GM03348 (cell line): ENCODE data around the gene KDM4D.
"Not testable (repeated sequence)": the region's sequence is repeated elsewhere in the genome, so short reads cannot be mapped to it uniquely, and the experiment has no call there.

ENCODE experiments used
- DNase-seq: peaks from one replicate; pipeline ENCODE4 v3.0.0; 2012; ENCODE audit warnings: low spot score

Gene KDM4D

DNA sequence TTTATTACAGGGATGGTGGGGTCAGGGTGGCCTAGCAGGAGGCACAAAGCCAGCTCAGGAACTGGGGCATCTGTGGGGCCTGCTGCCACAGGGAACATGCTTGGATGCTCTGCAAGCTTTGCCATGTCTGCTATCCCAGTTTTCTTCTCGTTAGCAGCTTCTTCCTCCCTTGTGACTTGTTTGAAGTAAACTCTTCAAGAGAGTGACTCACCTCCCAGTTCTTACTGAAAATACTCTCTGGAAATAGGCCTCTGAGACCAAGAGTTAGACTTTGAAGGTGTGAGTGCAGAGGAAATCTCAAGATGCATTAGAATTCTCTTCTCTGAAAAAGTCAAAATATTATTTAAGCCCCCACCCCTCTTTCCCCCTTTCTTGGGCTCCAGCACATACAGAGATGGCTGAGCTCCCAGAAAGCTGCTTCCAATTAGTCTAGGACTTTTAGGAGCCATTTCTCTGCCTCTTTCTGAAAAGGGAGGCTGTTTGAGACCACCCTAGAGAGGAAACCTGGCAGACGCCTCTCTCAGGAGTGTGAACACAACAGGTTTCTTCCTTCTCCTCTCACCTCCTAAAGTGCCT is 15.3 kb upstream of the KDM4D start:
- peak; percentile 58 for DNase-seq

DNA sequence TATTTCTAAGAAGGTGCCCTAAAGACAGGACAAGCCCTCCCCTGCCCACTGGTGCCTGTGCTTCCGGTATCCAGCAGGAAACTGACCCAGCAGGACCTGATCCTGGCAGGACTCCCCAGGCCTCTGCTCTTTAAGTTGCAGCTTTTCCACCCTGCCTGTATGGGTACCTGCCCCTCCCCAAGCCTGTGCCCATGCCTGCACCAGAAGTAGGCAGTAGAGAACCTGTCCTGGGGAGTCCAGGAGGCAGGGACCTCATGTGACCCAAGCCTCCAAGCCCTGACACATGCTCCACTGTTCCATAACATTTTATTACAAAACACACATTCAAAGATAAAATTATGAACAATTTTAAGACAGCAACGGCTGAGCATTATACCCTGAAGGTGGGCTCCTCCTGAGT is 14.3 kb upstream of the KDM4D start:
- DNase-seq: no peak

DNA sequence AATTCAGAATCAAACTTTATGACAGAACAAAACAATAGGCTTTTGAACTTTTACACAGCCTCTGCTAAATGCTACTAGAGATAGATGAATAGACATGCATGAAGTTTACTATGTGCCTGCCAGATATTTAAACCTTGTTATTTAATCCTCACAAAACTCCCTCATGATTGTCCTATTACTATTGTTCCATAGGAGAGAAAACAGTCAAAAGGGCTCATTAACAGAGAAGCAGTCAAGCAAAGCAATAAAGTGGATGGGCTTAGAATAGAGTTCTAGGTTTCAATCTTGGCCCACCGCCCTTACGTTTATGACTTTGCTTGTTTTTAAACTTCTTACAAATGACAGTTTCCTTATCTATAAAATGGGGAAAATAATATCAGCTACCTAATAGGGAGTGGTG is 13.0 kb upstream of the KDM4D start:
- no peak for DNase-seq

DNA sequence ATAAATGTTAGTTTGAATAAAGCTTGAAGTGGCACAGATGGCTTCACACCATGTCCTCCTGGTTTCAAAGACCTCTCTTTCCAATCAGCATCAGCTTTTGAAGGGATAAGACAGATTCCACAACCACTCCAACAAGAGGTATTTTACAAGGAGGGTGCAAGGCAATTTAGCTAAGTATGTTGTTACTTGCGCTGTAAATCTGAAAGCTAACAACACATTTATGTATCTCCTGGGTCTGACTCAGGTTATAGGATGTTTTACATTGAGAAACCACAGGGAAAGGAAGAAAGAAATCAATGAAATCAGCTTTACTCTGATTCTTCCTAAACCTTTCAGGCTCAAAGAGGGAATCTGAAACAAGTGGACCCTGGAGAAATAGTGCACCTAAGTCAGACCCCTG is 12.3 kb upstream of the KDM4D start:
- no peak for DNase-seq

DNA sequence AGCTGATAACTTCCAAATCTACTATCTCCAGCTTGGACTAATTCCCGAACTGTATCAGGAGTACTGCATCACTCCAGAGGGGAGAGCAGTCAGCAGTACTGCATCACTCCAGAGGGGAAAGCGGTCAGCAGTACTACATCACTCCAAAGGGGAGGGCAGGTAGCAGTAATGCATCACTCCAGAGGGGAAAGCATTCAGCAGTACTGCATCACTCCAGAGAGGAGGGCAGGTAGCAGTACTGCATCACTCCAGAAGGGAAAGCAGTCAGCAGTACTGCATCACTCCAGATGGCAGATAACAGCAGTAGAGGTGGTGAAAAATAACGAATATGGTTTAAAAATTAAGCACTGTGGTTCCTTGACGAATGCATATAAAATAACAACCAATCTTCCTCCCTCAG is 8.6 kb upstream of the KDM4D start:
- DNase-seq: no peak

DNA sequence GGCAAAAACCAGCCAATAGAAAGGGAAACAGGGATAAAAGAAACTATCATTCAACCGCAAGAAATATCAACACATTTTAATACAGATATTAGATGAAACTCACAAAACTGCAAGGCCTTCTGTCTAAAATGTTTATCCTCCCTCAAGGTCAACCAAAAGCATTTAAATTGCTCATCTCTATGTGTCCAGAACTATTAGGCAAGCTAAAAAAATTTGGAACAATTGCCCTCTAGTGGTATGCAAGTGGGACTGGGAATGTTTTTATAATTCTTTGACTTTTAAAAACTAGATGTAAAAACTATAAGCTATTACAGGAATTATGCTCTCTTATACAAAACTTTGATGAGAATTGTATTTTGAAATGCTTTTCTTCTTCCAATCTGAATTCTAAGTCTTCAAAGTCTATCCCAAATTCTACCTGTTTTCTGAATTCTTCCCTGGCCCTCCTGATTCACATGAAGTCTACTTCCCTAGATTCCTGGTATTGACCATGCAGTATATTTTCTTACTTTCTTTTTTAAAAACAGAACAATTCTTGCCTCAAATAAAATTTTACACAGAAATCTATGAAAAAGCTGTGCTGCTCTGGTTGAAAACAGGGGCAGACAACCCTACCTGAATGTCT is 5.1 kb upstream of the KDM4D start:
- peak; percentile 66 for DNase-seq

DNA sequence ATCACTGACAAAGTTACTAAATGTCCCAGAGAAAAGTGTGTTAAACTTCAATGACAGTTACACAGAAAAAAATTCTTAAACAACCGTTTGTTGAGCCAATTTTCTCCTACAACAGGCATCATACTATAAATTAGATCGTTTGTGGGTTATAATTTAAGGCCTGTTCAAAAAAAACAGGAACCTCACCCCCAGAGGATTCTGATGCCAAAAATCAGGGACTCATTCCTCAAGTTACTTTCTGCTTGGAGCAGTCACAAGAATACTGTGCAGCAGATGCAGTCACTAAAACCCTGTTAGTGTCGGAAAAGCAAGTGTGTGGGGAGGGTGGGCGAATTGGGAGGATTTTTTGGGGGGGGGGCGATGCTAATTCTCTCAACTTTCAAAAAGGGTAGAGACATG is 810 bp upstream of the KDM4D start:
- DNase-seq: no peak

DNA sequence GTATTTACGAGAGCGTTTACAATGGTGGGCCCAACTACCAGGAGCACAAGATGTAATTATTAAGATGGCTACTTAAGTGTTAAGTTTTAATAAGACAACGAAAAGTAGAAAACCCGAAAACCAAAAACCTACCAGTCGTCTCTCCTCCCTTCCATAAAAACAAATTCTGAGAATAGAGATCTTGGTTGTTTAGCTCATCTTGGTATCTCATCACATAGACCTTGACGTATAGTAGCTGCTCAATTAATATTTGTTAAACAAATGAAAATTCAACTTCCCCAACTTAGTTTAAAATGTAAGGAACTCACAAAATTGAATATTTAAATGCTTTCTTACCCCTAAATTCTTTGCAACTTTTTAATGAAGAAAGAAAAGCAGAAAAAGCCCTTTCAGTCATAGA is 669 bp downstream of the KDM4D start:
- DNase-seq: no peak

DNA sequence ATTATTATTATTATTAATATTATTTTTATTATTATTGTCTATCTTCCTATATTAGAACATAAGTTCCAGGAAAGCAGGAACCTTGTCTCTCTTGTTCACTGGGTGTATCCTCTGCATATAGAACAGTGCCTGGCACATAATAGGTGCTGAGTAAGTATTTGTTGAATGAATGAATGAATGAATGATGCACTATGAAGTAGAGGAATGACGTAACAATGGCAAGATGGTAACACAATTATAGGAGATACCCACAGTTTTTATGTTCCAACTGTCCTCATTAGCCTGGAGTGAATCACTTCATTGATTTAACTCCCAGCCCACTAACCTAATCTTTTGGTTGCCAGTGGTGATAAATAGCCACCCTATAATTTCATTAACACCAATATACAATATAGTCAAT is 2.1 kb downstream of the KDM4D start:
- DNase-seq: no peak

DNA sequence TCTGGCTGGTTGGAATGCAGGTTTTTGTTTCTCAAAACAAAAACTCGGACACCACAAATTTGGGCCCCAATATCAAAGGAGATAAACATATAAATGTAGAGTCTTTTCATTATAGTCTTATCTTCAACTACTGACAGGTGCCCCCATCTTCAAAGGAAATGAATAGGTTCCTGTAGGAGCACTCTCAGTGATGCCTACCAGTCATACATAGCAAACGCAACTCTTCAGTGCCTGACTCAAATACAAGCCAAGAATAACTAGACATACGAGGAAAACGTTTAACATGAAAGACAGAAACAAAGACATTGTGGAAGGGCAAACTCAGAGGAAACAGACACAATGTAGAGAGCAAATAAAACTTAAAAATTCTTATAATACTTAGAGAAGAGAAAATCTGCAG is 13.9 kb downstream of the KDM4D start:
- no peak for DNase-seq

DNA sequence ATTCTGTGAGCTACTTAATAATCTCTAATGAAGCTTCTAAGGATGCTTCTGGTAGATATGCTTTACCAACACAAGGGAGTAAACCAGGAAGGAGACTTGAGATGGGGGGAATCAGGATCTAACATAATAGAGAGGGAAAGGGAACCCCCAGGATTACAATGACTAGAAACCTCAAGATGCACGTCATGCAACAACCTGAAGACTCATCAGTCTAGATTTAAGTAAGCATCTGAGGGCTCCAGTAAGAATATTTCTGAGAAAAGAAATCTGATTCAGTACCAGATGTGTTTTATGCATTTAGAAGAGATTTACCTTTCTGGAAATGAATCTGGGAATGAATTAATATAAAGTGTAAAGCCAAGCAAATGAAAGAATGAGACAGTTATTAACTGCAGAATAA is 15.2 kb downstream of the KDM4D start:
- DNase-seq: no peak

DNA sequence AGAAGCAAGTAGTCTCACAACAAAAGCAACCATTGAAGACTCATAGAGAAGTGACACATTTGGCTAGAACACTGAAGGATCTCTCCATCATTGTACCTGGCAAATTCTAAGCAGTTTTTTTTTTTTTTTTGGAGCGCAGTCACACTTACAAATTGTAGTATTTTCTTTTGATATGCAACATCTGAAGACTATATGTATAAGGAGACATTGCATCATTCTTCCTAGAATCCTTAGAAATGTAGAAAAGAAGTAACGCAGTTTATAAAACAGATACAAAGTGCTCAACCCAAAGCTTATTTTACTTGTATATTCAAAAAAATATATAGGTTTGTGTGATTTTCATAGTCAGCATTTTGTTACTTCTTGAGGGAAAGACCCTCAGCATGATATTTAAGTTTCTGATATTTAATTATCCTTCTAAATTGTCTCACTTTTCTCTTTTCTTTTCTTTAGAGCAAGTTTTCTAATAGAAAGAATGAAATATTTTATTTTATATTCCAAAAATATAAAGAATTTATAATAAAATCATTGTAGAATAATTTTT is 20.0 kb downstream of the KDM4D start:
- DNase-seq: no peak

DNA sequence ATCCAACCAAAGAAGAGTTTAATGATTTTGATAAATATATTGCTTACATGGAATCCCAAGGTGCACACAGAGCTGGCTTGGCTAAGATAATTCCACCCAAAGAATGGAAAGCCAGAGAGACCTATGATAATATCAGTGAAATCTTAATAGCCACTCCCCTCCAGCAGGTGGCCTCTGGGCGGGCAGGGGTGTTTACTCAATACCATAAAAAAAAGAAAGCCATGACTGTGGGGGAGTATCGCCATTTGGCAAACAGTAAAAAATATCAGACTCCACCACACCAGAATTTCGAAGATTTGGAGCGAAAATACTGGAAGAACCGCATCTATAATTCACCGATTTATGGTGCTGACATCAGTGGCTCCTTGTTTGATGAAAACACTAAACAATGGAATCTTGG is 23.9 kb downstream of the KDM4D start:
- DNase-seq: no peak

DNA sequence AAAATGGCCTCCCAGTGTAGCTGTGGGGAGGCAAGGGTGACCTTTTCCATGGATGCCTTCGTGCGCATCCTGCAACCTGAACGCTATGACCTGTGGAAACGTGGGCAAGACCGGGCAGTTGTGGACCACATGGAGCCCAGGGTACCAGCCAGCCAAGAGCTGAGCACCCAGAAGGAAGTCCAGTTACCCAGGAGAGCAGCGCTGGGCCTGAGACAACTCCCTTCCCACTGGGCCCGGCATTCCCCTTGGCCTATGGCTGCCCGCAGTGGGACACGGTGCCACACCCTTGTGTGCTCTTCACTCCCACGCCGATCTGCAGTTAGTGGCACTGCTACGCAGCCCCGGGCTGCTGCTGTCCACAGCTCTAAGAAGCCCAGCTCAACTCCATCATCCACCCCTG is 24.8 kb downstream of the KDM4D start:
- DNase-seq: no peak

DNA sequence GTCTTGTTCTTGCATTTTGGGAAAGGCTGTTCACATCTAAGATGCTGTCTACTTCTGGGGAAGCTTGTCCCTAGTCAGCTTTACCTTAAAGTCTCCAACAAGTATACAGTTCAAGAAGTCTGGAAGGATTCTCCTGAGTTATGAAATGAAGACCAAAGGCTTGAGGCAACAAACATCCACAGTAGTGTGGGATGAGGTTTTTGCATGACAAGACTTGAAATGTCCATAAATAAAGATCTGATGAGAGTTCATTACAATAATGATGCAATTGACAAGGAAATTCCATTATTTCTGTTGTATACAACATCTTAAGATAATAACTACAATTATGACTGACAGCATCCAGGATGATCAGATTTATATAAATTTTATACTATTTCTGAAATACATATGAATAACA is 30.2 kb downstream of the KDM4D start:
- no peak for DNase-seq

DNA sequence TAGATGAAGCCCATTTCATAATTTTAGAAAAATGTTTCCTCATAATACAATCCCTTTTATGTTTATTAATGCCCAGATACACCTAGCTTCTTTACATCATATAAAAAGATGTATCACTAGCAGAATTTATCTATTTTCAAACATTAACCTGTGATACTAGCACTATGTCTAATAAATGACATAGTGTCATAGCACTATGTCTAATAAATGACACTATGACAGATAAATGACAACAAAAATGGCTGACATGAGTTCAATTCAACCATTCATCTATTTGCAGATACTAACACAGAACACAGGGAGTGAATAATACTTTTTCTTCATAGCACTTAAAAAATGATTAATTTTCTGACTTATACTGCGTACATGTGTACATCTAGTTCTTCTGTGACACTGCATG is 32.1 kb downstream of the KDM4D start:
- DNase-seq: no peak

DNA sequence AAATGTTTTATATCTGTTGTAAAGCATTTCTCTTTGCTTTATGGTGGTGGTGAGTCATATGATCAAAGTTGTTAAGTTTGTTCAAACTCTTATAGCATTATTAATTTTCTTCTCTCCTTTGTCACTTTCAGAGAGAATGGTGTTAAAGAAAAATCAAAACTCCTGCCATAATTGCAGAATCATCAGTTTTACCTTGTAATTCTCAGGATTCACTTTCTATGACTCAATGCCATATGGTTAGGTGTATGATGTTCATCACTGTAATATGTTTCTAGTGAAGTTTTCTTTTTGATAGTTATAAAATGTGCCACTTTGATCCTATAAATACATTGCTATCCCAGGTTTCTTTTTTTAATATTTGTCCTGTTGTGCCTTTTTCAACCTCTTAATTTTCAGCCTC is 37.9 kb downstream of the KDM4D start:
- no peak for DNase-seq

DNA sequence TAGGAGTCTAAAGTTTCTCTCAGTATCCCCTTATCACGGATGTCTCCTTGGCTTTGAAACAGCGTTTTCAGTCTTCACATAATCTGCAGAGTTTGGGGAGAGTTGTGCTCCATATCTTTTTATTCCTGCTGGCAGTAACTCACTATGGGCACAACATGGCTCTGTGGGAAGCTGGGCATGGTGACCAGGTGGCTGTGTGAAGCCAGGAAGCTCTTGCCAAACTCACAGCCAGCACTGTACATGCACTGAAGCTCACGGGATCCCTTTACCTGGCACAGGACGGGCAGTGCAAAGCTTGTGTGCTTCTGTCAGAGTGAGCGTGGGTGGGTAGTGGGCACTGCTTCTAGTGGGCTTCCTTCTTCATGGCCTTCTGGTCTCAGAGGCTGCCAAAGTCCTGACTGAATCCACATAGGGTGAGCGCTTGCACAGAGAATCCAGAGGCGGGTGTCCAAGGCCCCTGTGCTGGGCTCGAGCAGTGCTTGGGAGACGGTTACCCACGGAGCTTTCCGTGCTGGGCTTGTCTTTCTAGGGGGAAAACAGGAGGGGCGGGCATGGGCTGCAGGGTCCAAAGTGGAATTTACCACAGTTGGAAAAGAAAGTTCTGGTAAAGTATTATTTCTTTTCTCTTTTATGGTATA is 40.8 kb downstream of the KDM4D start:
- DNase-seq: no peak

DNA sequence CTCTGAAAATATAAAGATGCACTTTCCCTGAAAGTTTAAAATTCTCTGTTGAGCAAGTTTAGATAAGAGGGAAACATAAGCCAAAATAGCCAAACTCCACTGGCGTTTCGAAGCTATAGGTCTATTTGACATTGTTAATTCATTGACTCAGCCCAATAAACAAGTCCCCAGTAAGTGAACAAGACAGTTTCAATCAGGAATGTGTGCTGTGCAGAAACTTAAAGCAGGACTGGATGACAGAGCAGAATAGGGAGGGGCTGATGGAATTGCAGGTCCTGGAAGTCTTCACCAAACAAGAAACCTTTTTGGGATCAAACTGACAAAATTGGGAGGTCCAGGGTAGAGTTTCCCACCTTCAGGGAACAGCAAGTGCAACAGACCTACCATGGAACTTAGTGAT is 42.6 kb downstream of the KDM4D start:
- no peak for DNase-seq

DNA sequence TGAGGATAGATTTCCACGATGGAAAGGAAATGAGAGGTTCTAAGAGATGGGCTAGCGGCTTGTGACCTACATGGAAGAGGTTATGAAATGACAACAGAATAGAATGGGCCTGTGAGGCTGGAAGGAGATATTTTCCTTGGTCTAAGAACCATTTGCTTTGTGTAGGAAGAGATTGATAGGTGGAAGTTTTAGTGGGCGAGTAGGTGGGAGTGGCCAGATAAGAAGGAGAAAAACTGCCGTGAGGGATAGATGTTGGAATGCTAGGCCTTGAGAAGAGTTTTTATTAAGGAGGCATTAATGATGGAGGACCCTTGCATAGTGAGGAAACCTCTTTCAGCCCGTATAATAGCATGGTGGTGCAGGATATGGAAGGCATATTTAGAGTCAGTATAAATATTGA is 48.0 kb downstream of the KDM4D start:
- DNase-seq: not testable (repeated sequence)

DNA sequence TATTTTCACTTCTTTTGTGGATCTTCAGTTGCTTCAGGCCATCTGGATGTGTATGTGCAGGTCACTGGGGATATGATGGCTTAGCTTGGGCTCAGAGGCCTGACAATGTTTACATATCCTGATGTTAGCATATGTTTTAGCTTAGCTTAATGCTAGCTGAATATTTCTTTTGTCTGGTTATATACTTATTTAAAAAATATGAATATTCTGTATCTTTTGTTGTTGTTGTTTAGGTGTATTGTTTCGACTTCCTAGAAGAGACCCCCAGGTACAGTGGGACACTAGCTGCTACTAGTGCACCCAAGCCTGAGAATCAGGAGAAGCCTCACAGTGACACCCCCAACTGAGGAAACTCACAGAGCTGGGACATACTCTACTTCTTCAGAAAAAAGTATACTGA is 51.4 kb downstream of the KDM4D start, which contains the start of gene KDM4E:
KDM4E (plus strand) TSS at position 301 of the 400 bp plus-strand sequence. CDS start 300 bp downstream, outside the sequence.
- DNase-seq: no peak

DNA sequence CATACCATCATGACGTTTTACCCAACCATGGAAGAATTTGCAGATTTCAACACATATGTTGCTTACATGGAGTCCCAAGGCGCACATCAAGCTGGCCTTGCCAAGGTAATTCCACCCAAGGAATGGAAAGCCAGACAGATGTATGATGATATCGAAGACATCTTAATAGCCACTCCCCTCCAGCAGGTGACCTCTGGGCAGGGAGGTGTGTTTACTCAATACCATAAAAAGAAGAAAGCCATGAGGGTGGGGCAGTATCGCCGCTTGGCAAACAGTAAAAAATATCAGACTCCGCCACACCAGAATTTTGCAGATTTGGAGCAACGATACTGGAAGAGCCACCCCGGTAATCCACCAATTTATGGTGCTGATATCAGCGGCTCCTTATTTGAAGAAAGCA is 52.1 kb downstream of the KDM4D start:
- not testable (repeated sequence) for DNase-seq

DNA sequence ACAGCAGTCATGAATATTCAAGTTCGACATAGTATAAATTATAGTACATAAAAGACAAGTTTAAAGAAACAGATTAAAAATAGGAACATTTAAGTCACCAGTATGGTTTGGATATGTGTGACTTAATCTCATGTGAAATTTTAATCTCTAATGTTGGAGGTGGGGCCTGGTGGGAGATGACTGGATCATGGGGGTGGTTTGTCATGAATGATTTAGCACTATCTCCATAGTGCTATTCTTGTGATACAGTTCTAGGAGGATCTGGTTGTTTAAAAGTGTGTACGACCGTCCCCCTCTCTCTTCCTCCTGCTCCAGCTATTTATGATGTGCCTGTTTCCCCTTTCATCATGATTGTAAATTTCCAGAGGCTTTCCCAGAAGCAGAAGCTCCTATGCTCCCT is 54.8 kb downstream of the KDM4D start:
- DNase-seq: no peak

DNA sequence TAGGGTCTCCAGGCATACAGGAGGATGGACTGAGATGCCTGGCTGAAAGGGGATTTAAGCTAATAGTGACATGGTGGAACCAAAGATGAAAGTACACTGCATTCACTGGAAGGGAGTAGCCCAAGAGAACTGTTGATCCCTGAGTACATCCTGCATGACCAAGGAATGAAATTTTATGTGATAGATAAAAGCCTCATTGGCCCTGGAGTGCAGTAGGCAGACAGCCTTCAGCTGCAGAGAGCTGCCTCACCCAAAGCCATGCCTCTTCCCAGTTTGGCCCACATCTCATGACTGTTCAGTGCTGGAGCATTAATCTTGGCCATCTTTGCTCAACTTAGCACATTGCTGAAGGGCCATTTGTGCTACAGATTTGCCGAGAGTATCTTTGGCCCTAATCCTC is 59.5 kb downstream of the KDM4D start:
- no peak for DNase-seq
